ENCODE results near the gene HOXB9.

GRCh38 chr17:48643697-48644012 lies 17.5 kb upstream of the HOXB9 start:
- TF ChIP-seq CTCF (IDR thresholded peaks at IDR 0.05) (no peak), KAT7 (CRISPR knock-in tag; IDR thresholded peaks at IDR 0.05; ENCODE audit: borderline replicate concordance) (no peak), ZBTB43 (CRISPR knock-in tag; IDR thresholded peaks at IDR 0.05) (no peak), STAT6 (CRISPR knock-in tag; conservative IDR thresholded peaks at IDR 0.05; ENCODE audit: low read depth) (no peak), TP53 (CRISPR knock-in tag; IDR thresholded peaks at IDR 0.05) (no peak), ZMAT4 (CRISPR knock-in tag; IDR thresholded peaks at IDR 0.05) (no peak), SMAD4 (CRISPR knock-in tag; IDR thresholded peaks at IDR 0.05) (no peak), NFATC4 (CRISPR knock-in tag; IDR thresholded peaks at IDR 0.05) (no peak), JAZF1 (CRISPR knock-in tag; IDR thresholded peaks at IDR 0.05) (no peak), SOX15 (CRISPR knock-in tag; IDR thresholded peaks at IDR 0.05) (no peak), USF2 (CRISPR knock-in tag; IDR thresholded peaks at IDR 0.05) (no peak)

Measured in WTC11 (cell line).